HG02610 (cell line): ENCODE data around the gene SORCS2.
"Not testable (repeated sequence)": the region's sequence is repeated elsewhere in the genome, so short reads cannot be mapped to it uniquely, and the experiment has no call there.

Source experiments
- ATAC-seq: cut with Tn5 transposase; IDR thresholded peaks from one replicate; pipeline ENCODE4 v1.9.1; 2021; ENCODE audit warnings: mild to moderate bottlenecking, moderate library complexity; ENCODE audit not compliant: unreplicated experiment

Gene SORCS2

DNA sequence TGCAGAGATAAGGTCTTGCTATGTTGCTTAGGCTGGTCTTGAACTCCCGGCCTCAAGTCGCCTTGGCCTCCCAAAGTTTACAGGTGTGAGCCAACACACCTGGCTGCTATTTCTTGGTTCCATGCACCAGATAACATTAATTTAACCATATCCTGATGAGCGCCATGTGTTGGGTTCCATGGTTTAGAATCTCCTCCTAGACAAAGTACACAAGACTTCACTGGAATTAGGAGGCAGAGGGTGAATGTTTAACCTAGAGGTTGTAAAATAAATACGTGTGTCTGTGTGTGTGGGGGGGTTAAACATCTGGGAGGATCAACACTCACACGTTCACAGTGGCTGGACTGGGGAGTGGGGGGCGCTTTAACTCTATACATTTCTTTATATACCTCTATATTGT lies 32.4 kb upstream of the SORCS2 start:
- no peak for ATAC-seq

DNA sequence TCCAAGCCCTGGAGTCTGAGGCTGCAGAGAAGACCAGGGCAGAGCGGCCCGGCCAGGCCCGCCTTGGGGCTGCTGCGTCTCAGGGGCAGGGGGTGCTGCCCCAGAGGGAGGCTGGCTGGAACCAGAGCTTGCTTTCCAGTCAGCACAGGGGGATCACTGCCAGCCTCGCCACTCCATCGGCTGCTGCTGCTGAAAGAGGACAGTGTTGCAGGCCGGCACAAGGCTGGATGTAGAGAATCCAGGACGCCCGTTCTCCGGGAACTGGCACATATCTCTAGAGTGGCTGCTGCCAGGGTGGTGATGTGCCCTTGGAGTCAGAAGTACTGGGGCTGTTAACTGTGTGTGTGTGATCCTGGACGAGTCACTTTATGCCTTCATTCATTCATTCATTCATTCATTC lies 31.9 kb upstream of the SORCS2 start:
- no peak for ATAC-seq

GRCh38 chr4:7160951-7161440 lies 31.3 kb upstream of the SORCS2 start:
- no peak for ATAC-seq

DNA sequence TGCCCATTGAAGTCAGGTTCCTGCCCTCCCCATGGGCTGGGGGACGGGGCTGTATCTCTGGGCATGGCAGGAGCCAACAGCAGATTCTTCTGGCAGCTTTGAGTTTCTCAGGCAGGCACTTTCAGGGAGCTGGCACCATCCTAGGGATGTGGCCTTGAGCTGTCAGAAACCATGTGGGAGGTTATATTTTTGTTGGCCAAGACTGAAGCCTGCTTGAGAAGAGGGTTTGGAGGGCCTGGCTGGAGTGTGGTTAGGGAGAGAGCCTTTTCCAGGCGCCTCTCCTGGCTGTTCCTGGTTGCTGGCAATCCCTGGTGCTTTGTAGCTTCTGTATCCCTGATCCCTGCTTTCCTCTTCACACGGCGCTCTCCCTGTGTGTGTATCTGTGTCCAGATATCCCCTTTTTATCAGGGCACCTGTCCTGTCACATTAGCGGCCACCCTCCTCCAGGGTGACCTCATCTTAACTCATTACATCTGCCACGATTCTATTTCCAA lies 30.6 kb upstream of the SORCS2 start:
- no peak for ATAC-seq

DNA sequence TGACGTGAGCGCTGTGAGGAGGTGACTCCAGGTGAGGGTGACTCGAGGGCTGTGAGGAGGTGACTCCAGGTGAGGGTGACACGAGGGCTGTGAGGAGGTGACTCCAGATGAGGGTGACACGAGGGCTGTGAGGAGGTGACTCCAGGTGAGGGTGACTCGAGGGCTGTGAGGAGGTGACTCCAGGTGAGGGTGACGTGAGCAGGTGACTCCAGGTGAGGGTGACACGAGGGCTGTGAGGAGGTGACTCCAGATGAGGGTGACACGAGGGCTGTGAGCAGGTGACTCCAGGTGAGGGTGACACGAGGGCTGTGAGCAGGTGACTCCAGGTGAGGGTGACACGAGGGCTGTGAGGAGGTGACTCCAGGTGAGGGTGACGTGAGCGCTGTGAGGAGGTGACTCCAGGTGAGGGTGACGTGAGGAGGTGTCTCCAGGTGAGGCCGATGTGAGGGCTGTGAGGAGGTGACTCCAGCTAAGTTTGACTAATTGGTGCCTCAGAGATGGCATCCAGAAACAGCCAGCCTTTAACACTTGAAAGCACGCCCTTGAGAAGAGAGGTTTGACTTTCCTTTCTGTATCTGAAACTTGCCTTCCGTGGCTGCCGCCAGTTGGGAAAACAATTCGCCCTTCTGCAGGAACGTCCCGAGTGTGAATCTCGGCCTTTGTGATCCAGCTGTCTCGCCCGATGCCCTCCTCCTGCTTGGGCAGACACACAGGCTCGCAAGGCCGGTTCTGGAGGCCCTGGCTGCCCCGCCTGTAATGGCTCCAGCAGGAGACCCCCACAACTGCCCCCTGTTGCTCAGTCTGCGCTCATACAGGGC lies 27.1 kb upstream of the SORCS2 start:
- ATAC-seq = not testable (repeated sequence)

DNA sequence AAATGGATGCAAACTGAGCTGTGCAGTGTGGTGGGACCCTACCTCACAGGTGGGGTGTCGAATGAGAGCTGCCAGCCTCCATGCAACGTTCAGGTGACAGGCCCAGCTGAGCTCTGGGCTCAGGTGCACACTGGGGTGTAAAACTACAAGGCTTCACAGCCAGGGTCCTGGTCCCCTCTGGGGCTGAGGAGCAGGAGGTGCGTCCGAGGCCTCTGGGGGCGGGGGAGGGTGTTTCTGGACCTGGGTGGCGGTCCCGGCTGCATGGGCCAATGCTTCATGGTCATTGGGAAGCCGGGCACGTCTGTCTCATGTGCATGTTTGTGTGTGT lies 26.5 kb upstream of the SORCS2 start:
- no peak for ATAC-seq

GRCh38 chr4:7166237-7166636 lies 26.1 kb upstream of the SORCS2 start:
- ATAC-seq = no peak

GRCh38 chr4:7166981-7167700 lies 25.2 kb upstream of the SORCS2 start:
- no peak for ATAC-seq

DNA sequence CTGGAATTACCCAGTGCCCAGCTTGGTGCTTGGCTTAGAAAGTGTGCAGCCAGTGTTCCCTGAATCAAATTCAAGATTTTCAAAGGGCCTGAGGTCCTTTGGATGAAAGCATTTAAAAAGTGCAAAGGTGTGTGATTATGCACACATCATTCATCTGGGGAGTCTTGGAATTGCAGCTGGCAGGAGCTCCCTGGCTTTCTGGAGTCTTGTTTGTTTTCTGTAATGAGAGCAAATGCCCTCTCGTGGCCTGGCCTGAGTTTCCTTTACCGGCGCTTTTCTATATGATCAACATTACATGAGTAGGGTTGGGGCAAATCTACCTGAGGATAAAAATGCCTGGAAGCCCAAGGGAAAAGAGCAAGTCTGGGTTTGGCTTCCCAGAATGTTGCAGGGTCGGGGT lies 24.6 kb upstream of the SORCS2 start:
- no peak for ATAC-seq

DNA sequence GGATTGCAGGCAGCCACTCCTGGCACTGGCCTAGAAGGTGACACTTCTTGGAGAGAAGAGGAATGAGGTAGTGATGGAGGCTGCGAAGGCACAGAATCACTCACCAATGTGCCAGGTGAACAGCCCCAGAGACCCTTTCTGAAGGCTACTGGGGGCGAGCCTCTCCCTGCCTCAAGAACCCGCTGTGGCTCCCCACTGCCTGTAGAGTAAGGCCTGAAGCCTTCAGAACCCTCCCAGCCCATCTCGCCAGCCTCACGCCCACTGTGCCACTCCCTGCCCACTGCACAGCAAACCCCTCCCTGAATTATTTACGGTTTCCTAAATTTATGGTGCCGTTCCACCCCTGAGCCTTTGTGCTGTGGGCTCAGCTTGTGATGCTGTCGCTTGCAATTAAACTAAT lies 24.2 kb upstream of the SORCS2 start:
- no peak for ATAC-seq

DNA sequence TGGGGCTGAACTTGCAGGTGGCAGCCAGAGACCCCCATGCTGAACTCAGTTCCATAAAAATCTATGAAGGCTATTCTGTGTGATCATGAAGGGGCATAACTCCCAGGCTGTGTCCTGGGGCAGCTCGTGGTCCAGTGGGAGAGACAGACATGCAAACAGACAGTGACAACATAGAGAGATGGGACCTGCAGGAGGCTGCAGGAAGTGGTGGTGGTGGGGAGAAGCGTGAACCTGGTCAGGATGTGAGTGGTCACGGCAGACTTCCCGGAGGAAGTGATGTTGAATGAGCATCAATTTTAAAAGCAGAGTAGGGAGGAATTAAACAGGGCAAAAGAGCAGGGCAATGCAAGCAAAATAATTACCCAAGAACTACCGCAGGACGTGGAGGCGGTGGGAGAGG lies 23.2 kb upstream of the SORCS2 start:
- ATAC-seq = no peak

DNA sequence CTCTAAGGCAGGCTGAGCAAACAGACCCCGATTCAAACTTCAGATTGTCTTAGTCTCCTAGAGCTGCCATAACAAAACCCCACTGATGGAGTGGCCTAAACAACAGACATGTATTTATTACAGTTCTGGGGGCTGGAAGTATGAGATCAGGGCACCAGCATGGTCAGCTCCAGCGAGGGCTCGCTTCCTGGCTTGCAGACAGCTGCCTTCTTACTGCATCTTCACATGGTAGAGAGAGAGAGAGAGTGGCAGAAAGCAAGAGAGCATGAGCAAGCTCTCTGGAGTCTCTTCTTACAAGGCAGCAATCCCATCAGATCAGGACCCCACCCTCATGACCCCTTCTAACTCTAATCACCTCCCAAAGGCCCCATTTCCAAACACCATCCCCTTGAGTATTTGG lies 22.3 kb upstream of the SORCS2 start:
- ATAC-seq = no peak

DNA sequence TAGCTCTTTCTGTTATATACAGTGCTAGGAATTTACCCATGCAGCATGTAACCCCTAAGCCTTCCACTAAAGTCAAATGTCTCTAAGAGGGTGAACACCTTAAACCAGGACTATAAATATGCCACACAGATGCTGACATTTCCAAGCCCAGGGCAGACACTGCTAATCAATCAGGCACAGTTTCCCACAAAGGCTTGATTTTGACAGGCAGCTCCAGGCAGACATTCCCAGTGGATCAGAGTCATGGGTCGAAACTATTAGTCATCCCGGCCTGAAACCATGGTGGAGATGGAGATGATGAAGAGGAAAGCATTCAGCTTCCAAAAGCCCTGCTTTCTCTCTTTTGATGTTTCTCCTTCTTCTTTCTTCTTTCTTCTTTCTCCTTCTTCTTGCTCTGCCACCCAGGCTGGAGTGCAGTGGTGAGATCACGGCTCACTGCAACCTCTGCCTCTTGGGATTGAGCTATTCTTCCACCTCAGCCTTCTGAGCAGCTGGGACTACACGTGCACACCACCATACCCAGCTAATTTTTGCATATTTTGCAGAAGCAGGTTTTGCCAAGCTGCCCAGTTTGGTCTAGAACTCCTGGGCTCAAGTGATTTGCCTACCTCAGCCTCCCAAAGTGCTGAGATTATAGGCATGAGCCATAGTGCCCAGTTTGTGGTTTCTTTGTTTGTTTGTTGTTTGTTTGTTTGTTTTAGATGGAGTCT lies 21.0 kb upstream of the SORCS2 start:
- no peak for ATAC-seq

DNA sequence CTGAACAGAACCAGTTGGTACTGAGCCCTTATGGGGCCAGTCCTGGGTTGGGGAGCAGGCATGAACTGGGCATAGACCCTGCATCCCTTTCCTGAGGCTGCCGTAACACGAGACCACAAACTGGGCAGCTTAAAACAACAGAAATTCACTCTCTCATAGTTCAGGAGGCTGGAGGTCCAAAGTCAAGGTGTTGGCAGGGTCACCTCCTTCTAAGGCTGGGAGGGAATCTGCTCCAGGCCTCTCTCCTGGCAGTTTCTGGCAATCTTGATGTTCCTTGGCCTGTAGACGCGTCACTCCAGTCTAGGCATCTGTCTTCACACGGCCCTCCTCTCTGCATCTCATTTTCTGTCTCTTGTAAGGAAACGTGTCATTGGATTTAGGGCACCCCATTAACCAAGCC lies 19.8 kb upstream of the SORCS2 start:
- no peak for ATAC-seq

DNA sequence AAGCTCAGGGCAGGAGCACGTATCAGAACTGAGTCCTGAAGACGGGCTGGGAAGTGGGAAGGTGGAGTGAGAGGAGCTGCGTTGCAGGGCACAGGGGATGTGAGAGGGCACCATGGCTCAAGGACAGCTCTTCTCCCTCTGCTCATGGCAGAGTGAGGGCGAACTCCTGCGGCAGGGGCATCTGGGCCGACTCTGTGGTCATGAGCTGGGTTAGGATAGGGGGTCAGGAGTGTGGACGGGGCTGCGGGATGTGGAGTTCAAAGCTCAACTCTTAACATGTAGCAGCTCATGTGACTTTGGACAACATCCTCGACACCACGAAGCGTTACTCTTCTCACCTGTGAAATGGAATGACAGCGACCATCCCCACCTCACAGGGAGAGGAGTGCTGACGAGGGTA lies 19.4 kb upstream of the SORCS2 start:
- no peak for ATAC-seq

- no peak for ATAC-seq
These were observed 18.4 kb upstream of the SORCS2 start for GRCh38 chr4:7173841-7174449.

DNA sequence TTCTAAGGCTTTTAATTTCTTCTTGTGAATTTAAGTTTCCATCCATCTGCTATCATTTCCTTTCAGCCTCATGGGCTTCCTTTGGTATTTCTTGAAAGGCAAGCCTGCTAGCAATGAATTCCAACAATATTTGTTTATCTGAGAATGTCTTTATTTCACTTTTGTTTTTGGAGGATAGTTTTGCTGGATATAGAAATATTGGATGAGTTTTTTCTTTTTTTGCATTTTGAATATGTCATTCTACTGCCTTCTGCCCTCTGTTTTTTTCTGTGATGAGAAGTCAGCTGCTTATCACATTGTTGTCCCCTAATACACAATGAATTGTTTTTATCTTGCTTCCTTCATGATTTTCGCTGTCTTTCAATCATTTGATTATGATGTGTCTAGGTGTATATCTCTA lies 13.2 kb upstream of the SORCS2 start:
- ATAC-seq = no peak

GRCh38 chr4:7180938-7181337 lies 11.4 kb upstream of the SORCS2 start:
- ATAC-seq = no peak

DNA sequence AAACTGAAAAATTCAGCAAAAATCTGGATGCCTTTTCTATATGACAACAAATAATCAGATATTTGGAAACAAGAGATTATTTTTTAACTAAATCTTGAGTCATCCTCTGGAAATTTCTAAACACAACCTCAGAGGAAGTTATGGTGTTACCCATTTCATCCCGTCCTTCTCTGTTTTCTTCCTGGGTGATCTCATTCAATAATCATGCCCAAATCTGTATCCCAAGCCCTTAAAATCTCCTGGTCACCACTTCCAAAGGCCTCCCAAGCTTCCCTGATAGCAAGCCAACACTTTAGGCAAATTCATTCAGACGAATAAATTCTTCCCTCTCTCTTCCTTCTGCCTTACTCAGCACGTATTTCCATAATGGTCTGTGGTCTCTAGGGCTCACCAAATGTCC lies 9.7 kb upstream of the SORCS2 start:
- ATAC-seq = no peak

GRCh38 chr4:7183161-7183560 lies 9.2 kb upstream of the SORCS2 start:
- ATAC-seq = no peak

GRCh38 chr4:7183780-7184460 lies 8.4 kb upstream of the SORCS2 start:
- ATAC-seq = no peak
